GM12801 (cell line): ENCODE measurements around the gene THSD4.

Source experiments
- CTCF ChIP-seq: IDR thresholded peaks from one replicate; pipeline ENCODE4 v1.5.1; 2011; ENCODE audit warnings: control low read depth; ENCODE audit not compliant: insufficient read length; ENCODE audit errors: extremely low read depth

THSD4 gene

GRCh38 chr15:71080166-71080565 lies 35.1 kb upstream of the THSD4 start:
- TF ChIP-seq CTCF, result no peak

GRCh38 chr15:71080705-71081104 lies 34.6 kb upstream of the THSD4 start:
- TF ChIP-seq CTCF, result no peak

- TF ChIP-seq CTCF, result no peak
These were observed 32.5 kb upstream of the THSD4 start for GRCh38 chr15:71082803-71083202.

- no peak for TF ChIP-seq CTCF
These were observed 31.9 kb upstream of the THSD4 start for GRCh38 chr15:71083349-71083748.

- no peak for TF ChIP-seq CTCF
These were observed 31.0 kb upstream of the THSD4 start for GRCh38 chr15:71084264-71084663.

GRCh38 chr15:71085809-71086208 lies 29.5 kb upstream of the THSD4 start:
- TF ChIP-seq CTCF, result no peak

- TF ChIP-seq CTCF, result no peak
These were observed 27.1 kb upstream of the THSD4 start for GRCh38 chr15:71088155-71088554.

GRCh38 chr15:71088683-71089082 lies 26.6 kb upstream of the THSD4 start:
- no peak for TF ChIP-seq CTCF
